ENCODE results near the gene EMSY.

DNA sequence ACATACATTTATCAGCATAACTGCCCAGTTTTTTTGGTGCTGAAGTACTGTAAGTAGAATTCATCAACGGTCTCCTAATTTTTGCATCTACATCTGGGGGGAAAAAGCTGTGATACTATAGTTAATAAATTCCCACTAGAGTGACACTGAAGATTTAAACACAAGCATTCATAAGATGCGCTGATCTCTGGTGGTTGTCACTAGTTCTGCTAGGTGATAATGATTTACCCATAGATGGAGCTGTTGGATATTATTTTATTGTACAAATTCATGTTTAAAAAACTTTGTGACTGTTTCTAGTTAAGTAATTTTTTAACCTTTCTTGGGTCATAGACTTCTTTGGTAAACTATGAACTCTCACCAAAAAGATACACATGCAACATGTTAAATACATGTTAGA, 106.6 kb downstream of the EMSY start:
- TF ChIP-seq, protein P1, sequence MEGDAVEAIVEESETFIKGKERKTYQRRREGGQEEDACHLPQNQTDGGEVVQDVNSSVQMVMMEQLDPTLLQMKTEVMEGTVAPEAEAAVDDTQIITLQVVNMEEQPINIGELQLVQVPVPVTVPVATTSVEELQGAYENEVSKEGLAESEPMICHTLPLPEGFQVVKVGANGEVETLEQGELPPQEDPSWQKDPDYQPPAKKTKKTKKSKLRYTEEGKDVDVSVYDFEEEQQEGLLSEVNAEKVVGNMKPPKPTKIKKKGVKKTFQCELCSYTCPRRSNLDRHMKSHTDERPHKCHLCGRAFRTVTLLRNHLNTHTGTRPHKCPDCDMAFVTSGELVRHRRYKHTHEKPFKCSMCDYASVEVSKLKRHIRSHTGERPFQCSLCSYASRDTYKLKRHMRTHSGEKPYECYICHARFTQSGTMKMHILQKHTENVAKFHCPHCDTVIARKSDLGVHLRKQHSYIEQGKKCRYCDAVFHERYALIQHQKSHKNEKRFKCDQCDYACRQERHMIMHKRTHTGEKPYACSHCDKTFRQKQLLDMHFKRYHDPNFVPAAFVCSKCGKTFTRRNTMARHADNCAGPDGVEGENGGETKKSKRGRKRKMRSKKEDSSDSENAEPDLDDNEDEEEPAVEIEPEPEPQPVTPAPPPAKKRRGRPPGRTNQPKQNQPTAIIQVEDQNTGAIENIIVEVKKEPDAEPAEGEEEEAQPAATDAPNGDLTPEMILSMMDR (IDR thresholded peaks at IDR 0.05) = peak; percentile 54
- TF ChIP-seq POLR2AphosphoS5 (IDR thresholded peaks at IDR 0.05; ENCODE audit: low read depth, low read length) (no peak), TEAD4 (IDR thresholded peaks at IDR 0.05; ENCODE audit: borderline replicate concordance, insufficient read depth) (no peak), EP300 (IDR thresholded peaks at IDR 0.05; ENCODE audit: borderline replicate concordance in 1 of 2, low read depth in 1 of 2, low read length in 1 of 2) (no peak), FOXM1 (IDR thresholded peaks at IDR 0.05; ENCODE audit: low read depth) (no peak), FOSL2 (IDR thresholded peaks at IDR 0.05; ENCODE audit: borderline replicate concordance, low read depth) (no peak), GABPA (IDR thresholded peaks at IDR 0.05; ENCODE audit: low read depth) (no peak), SIN3A (IDR thresholded peaks at IDR 0.05; ENCODE audit: borderline replicate concordance, low read depth, low read length) (no peak), CHD2 (IDR thresholded peaks at IDR 0.05; ENCODE audit: low read length, partially characterized antibody) (no peak), RAD21 (IDR thresholded peaks at IDR 0.05; ENCODE audit: low read length) (peak; percentile 56), FOXJ3 (CRISPR knock-in tag; IDR thresholded peaks at IDR 0.05) (no peak)
- TF ChIP-seq, protein P2, sequence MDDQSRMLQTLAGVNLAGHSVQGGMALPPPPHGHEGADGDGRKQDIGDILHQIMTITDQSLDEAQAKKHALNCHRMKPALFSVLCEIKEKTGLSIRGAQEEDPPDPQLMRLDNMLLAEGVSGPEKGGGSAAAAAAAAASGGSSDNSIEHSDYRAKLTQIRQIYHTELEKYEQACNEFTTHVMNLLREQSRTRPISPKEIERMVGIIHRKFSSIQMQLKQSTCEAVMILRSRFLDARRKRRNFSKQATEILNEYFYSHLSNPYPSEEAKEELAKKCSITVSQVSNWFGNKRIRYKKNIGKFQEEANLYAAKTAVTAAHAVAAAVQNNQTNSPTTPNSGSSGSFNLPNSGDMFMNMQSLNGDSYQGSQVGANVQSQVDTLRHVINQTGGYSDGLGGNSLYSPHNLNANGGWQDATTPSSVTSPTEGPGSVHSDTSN (IDR thresholded peaks at IDR 0.05) = no peak

Measured in SK-N-SH (cell line).